GM18507 (cell line): ENCODE measurements around the gene NLGN1.

ENCODE experiments used
- DNase-seq: peaks from one replicate; pipeline ENCODE4 v3.0.0; 2011; ENCODE audit warnings: low read depth; ENCODE audit not compliant: insufficient read length; ENCODE audit errors: extremely low spot score
- FAIRE-seq: peaks from 2 replicates; lab custom pipeline; 2011; peaks lifted over from hg19 to GRCh38; lab: Jason Lieb, UNC

NLGN1 gene

GRCh38 chr3:173916799-173917198 is 519.3 kb downstream of the NLGN1 start:
- DNase-seq, result no peak
- no peak for FAIRE-seq

GRCh38 chr3:173920386-173920785 is 522.8 kb downstream of the NLGN1 start:
- DNase-seq (no peak), FAIRE-seq (no peak)

GRCh38 chr3:173921732-173922131 is 524.2 kb downstream of the NLGN1 start:
- FAIRE-seq (no peak), DNase-seq (no peak)

- no peak for DNase-seq
- no peak for FAIRE-seq
Measured at GRCh38 chr3:173923204-173923603, 525.7 kb downstream of the NLGN1 start.

GRCh38 chr3:173930251-173930650 is 532.7 kb downstream of the NLGN1 start:
- no peak for FAIRE-seq

GRCh38 chr3:173932624-173933023 is 535.1 kb downstream of the NLGN1 start:
- no peak for FAIRE-seq
- DNase-seq, result no peak

More at GRCh38 chr3:173930251-173930650, 532.7 kb downstream of the NLGN1 start:
- DNase-seq, result no peak

- no peak for DNase-seq
- no peak for FAIRE-seq
Measured at GRCh38 chr3:173933113-173933512, 535.6 kb downstream of the NLGN1 start.

- FAIRE-seq (no peak), DNase-seq (no peak)
Measured at GRCh38 chr3:173936316-173936715, 538.8 kb downstream of the NLGN1 start.

GRCh38 chr3:173938159-173938558 is 540.6 kb downstream of the NLGN1 start:
- FAIRE-seq, result no peak

GRCh38 chr3:173938616-173939015 is 541.1 kb downstream of the NLGN1 start:
- no peak for DNase-seq
- FAIRE-seq, result no peak

More at GRCh38 chr3:173938159-173938558, 540.6 kb downstream of the NLGN1 start:
- no peak for DNase-seq

- FAIRE-seq (no peak), DNase-seq (no peak)
Measured at GRCh38 chr3:173939331-173939730, 541.8 kb downstream of the NLGN1 start.

GRCh38 chr3:173943264-173943663 is 545.7 kb downstream of the NLGN1 start:
- DNase-seq, result no peak
- FAIRE-seq, result no peak

- DNase-seq (no peak), FAIRE-seq (no peak)
Measured at GRCh38 chr3:173945170-173945569, 547.6 kb downstream of the NLGN1 start.

- no peak for DNase-seq
- no peak for FAIRE-seq
Measured at GRCh38 chr3:173945806-173946205, 548.3 kb downstream of the NLGN1 start.

GRCh38 chr3:173954647-173955046 is 557.1 kb downstream of the NLGN1 start:
- no peak for FAIRE-seq
- DNase-seq, result no peak

GRCh38 chr3:173957646-173958045 is 560.1 kb downstream of the NLGN1 start:
- no peak for FAIRE-seq

GRCh38 chr3:173958805-173959204 is 561.3 kb downstream of the NLGN1 start:
- FAIRE-seq (no peak), DNase-seq (no peak)

More at GRCh38 chr3:173957646-173958045, 560.1 kb downstream of the NLGN1 start:
- DNase-seq, result no peak

GRCh38 chr3:173970281-173970680 is 572.7 kb downstream of the NLGN1 start:
- FAIRE-seq (no peak), DNase-seq (no peak)

- FAIRE-seq (no peak), DNase-seq (no peak)
Measured at GRCh38 chr3:173976281-173976680, 578.7 kb downstream of the NLGN1 start.

- DNase-seq, result no peak
- no peak for FAIRE-seq
Measured at GRCh38 chr3:173977747-173978146, 580.2 kb downstream of the NLGN1 start.

- no peak for FAIRE-seq
- no peak for DNase-seq
Measured at GRCh38 chr3:173983343-173983742, 585.8 kb downstream of the NLGN1 start.

GRCh38 chr3:173986861-173987410 is 589.4 kb downstream of the NLGN1 start:
- FAIRE-seq (no peak), DNase-seq (no peak)
